HepG2 (cell line): ENCODE results near the gene TECPR1. TPM values are rescaled to one million over a fixed set of nuclear protein-coding genes. Genes with fewer than 3 reads are reported as not detected.

Experiments used
- AKAP8 ChIP-seq: sonication (generic); formaldehyde crosslinking; IDR thresholded peaks from 2 replicates; pipeline ENCODE4 v1.5.1; 2020; ENCODE audit warnings: mild to moderate bottlenecking, missing genetic modification reagents
- GTF2F1 ChIP-seq: fragments of 150-350 bp; IDR thresholded peaks from 2 replicates; pipeline ENCODE4 v1.6.1; 2014; ENCODE audit warnings: low read length
- HNRNPUL1 ChIP-seq: fragments of 200-400 bp; formaldehyde crosslinking; IDR thresholded peaks from 2 replicates; pipeline ENCODE4 v1.6.1; 2017; ENCODE audit warnings: low read depth, mild to moderate bottlenecking, low read length, moderate library complexity
- IKZF1 ChIP-seq: fragments of 450-650 bp; IDR thresholded peaks from 2 replicates; pipeline ENCODE4 v1.7.1; 2016
- KDM1A ChIP-seq: IDR thresholded peaks from 2 replicates; pipeline ENCODE4 v1.6.1; 2016; ENCODE audit warnings: missing compliant biosample characterization
- MEIS2 ChIP-seq: sonication (generic); formaldehyde crosslinking; IDR thresholded peaks from 2 replicates; pipeline ENCODE4 v1.9.0; 2021; ENCODE audit warnings: mild to moderate bottlenecking, missing genetic modification reagents
- NCOA5 ChIP-seq: sonication (generic); formaldehyde crosslinking; IDR thresholded peaks from 2 replicates; pipeline ENCODE4 v1.4.0; 2020; ENCODE audit warnings: missing genetic modification reagents
- PHF21A ChIP-seq: sonication (generic); formaldehyde crosslinking; IDR thresholded peaks from 2 replicates; pipeline ENCODE4 v1.5.0; 2020; ENCODE audit warnings: mild to moderate bottlenecking, missing genetic modification reagents
- RFX1 ChIP-seq: fragments of 450-650 bp; IDR thresholded peaks from 2 replicates; pipeline ENCODE4 v1.6.1; 2017
- SKI ChIP-seq: fragments of 450-650 bp; IDR thresholded peaks from one replicate; pipeline ENCODE4 v1.6.1; 2018; ENCODE audit warnings: mild to moderate bottlenecking; ENCODE audit not compliant: partially characterized antibody
- SUZ12 ChIP-seq: fragments of 150-350 bp; IDR thresholded peaks from 2 replicates; pipeline ENCODE4 v1.6.1; 2014; ENCODE audit warnings: low read depth, low read length
- TEF ChIP-seq: sonication (generic); formaldehyde crosslinking; IDR thresholded peaks from 2 replicates; pipeline ENCODE4 v1.5.0; 2020; ENCODE audit warnings: missing genetic modification reagents
- THAP7 ChIP-seq: sonication (generic); formaldehyde crosslinking; IDR thresholded peaks from 2 replicates; pipeline ENCODE4 v1.8.1; 2023; ENCODE audit warnings: mild to moderate bottlenecking, missing genetic modification reagents
- TMF1 ChIP-seq: sonication (generic); formaldehyde crosslinking; IDR thresholded peaks from 2 replicates; pipeline ENCODE4 v1.8.1; 2022; ENCODE audit warnings: low read depth, missing genetic modification reagents
- UBTF ChIP-seq: sonication (generic); formaldehyde crosslinking; IDR thresholded peaks from 2 replicates; pipeline ENCODE4 v1.4.0; 2020; ENCODE audit warnings: mild to moderate bottlenecking, missing genetic modification reagents
- ZNF207 ChIP-seq: fragments of 450-650 bp; IDR thresholded peaks from 2 replicates; pipeline ENCODE4 v1.6.1; 2016; ENCODE audit warnings: antibody characterized with exemption, borderline replicate concordance
- ZNF253 ChIP-seq: sonication (generic); formaldehyde crosslinking; IDR thresholded peaks from 2 replicates; pipeline ENCODE4 v1.8.0; 2022; ENCODE audit warnings: mild to moderate bottlenecking, missing genetic modification reagents, borderline replicate concordance
- ZNF343 ChIP-seq: sonication (generic); formaldehyde crosslinking; IDR thresholded peaks from 2 replicates; pipeline ENCODE4 v1.4.0; 2020; ENCODE audit warnings: mild to moderate bottlenecking, missing genetic modification reagents
- ZNF446 ChIP-seq: sonication (generic); formaldehyde crosslinking; IDR thresholded peaks from 2 replicates; pipeline ENCODE4 v1.5.0; 2020; ENCODE audit warnings: mild to moderate bottlenecking, missing genetic modification reagents
- ZNF576 ChIP-seq: sonication (generic); formaldehyde crosslinking; IDR thresholded peaks from 2 replicates; pipeline ENCODE4 v1.4.0; 2020; ENCODE audit warnings: mild to moderate bottlenecking, missing genetic modification reagents
- polyA plus RNA-seq, 8 experiments: library from polyadenylated mRNA; depleted of rRNA in 3 of 8; stranded (reverse) in 7 of 8; unstranded in 1 of 8; fragments of >200 nt; fragmentation: Illumina TruSeq in 4 of 8; extraction: Trizol in 4 of 8; gene quantifications; 2 replicates each; pipeline versions ENCODE4 v1.2.1 to v1.2.3, GENCODE V29; 2011 to 2016; ENCODE audit warnings: low read depth in 4 of 8, missing spikeins in 1 of 8, mixed read lengths in 1 of 8; ENCODE audit not compliant: insufficient read depth in 1 of 8
- total RNA-seq, 5 experiments: library from RNA; depleted of rRNA; stranded (reverse); fragments of >200 nt; fragmentation: Illumina TruSeq; extraction: Trizol; gene quantifications; 2 replicates each; pipeline ENCODE4 v1.2.3, GENCODE V29; 2016; ENCODE audit warnings: low read depth in 1 of 5

Gene TECPR1
- total and polyA plus RNA-seq, 2 of the 13 experiments (the other 11 are each of a cell fraction or from before 2014, with no cell fraction given), result 2.3 to 6.3 TPM

- no peak for TF ChIP-seq THAP7 (CRISPR knock-in tag)
- no peak; the same call in 1 of the 2 replicates for TF ChIP-seq TMF1 (CRISPR knock-in tag)
- TF ChIP-seq NCOA5 (CRISPR knock-in tag), result no peak
- no peak for TF ChIP-seq GTF2F1
- TF ChIP-seq UBTF (CRISPR knock-in tag), result peak; percentile 43; the same call in 1 of the 2 replicates
- TF ChIP-seq PHF21A, result peak; percentile 79
- TF ChIP-seq TEF (CRISPR knock-in tag), result no peak
- TF ChIP-seq ZNF253, result no peak
- TF ChIP-seq SKI, result peak; percentile 88
- TF ChIP-seq SUZ12, result no peak
- no peak for TF ChIP-seq IKZF1
- TF ChIP-seq AKAP8 (CRISPR knock-in tag), result no peak
- no peak for TF ChIP-seq ZNF207
- no peak for TF ChIP-seq RFX1
- TF ChIP-seq HNRNPUL1, result no peak
- TF ChIP-seq ZNF343, result no peak
- TF ChIP-seq ZNF576 (CRISPR knock-in tag), result peak; percentile 54; the same call in 1 of the 2 replicates
- no peak for TF ChIP-seq ZNF446 (CRISPR knock-in tag)
- 0 out of 2 replicates have a peak, but pooled peaks have one; percentile 31 for TF ChIP-seq MEIS2 (CRISPR knock-in tag)
- TF ChIP-seq KDM1A (CRISPR knock-in tag), result no peak
Measured at GRCh38 chr7:98211676-98212531, 40.1 kb downstream of the TECPR1 start (continued).
